K562 (cell line): ENCODE measurements around the gene WFDC13. TPM values are rescaled to one million over a fixed set of nuclear protein-coding genes. Genes with fewer than 3 reads are reported as not detected.

Source experiments
- CBX1 ChIP-seq: sonication (generic); IDR thresholded peaks from 2 replicates; pipeline ENCODE4 v1.6.1; 2016; ENCODE audit warnings: antibody characterized with exemption, low read depth, mild to moderate bottlenecking
- ETV6 ChIP-seq, 3 experiments: fragments of 150-350 bp in 1 of 3; sonication (generic) in 1 of 3; formaldehyde crosslinking in 1 of 3; IDR thresholded peaks; 2 replicates each; pipeline versions ENCODE4 v1.6.1 to v1.8.0; 2014 to 2022; ENCODE audit warnings: borderline replicate concordance in 2 of 3, low read depth in 2 of 3, antibody characterized with exemption in 1 of 3, low read length in 1 of 3, mild to moderate bottlenecking in 1 of 3, missing genetic modification reagents in 1 of 3
- FOXJ2 ChIP-seq: fragments of 200-800 bp; sonication (Bioruptor generic); IDR thresholded peaks from 2 replicates; pipeline ENCODE4 v1.6.1; 2016; ENCODE audit warnings: missing genetic modification characterization, missing compliant biosample characterization
- HDAC3 ChIP-seq: fragments of 450-650 bp; IDR thresholded peaks from 2 replicates; pipeline ENCODE4 v1.6.1; 2018; ENCODE audit warnings: borderline replicate concordance, mild to moderate bottlenecking, moderate library complexity; ENCODE audit not compliant: partially characterized antibody
- HDGF ChIP-seq: fragments of 450-650 bp; IDR thresholded peaks from 2 replicates; pipeline ENCODE4 v1.6.1; 2016
- JUN ChIP-seq, 2 experiments: sonication (generic) in 1 of 2; formaldehyde crosslinking in 1 of 2; IDR thresholded peaks; 2 replicates each; pipeline versions ENCODE4 v1.6.1 to v1.8.0; 2012 to 2022; ENCODE audit warnings: borderline replicate concordance in 2 of 2, mild to moderate bottlenecking in 2 of 2, improper control_type of control experiment in 1 of 2, low read depth in 1 of 2, low read length in 1 of 2, missing genetic modification reagents in 1 of 2
- MBD1 ChIP-seq: fragments of 250-450 bp; sonication (Bioruptor Pico); IDR thresholded peaks from 2 replicates; pipeline ENCODE4 v1.8.0; 2022; ENCODE audit warnings: inconsistent platforms
- NCOA4 ChIP-seq: fragments of 450-650 bp; IDR thresholded peaks from 2 replicates; pipeline ENCODE4 v1.6.1; 2018; ENCODE audit warnings: mild to moderate bottlenecking; ENCODE audit not compliant: partially characterized antibody
- NFE2L1 ChIP-seq: fragments of 450-650 bp; IDR thresholded peaks from 2 replicates; pipeline ENCODE4 v1.6.1; 2016; ENCODE audit warnings: missing genetic modification characterization, low read depth, mild to moderate bottlenecking, missing compliant biosample characterization, moderate library complexity, borderline replicate concordance
- SMAD3 ChIP-seq: fragments of 450-650 bp; formaldehyde crosslinking; conservative IDR thresholded peaks from 2 replicates; pipeline ENCODE4 v1.4.0; 2020; ENCODE audit warnings: mild to moderate bottlenecking
- YBX1 ChIP-seq: fragments of 450-650 bp; IDR thresholded peaks from 2 replicates; pipeline ENCODE4 v1.7.1; 2016; ENCODE audit warnings: mild to moderate bottlenecking
- ZFPM2 ChIP-seq: fragments of 250-450 bp; sonication (Bioruptor Pico); IDR thresholded peaks from 2 replicates; pipeline ENCODE4 v1.5.1; 2022; ENCODE audit warnings: mild to moderate bottlenecking
- ZNF780A ChIP-seq: fragments of 250-450 bp; sonication (Bioruptor Pico); IDR thresholded peaks from 2 replicates; pipeline ENCODE4 v1.5.0; 2021; ENCODE audit warnings: mild to moderate bottlenecking
- polyA plus RNA-seq, 8 experiments: library from polyadenylated mRNA; depleted of rRNA in 4 of 8; stranded (reverse) in 5 of 8; unstranded in 3 of 8; fragments of >200 nt; fragmentation: Nextera tagmentation in 2 of 8; fragmentation: Illumina TruSeq in 1 of 8; extraction: Ambion mirVana in 2 of 8; extraction: Trizol in 1 of 8; gene quantifications; 2 replicates each; pipeline versions ENCODE4 v1.2.1 to v1.2.3, GENCODE V29; 2011 to 2014; ENCODE audit warnings: inconsistent platforms in 1 of 8, missing spikeins in 1 of 8
- total RNA-seq, 7 experiments: library from RNA; depleted of rRNA in 6 of 7; stranded (reverse); fragments of >200 nt in 6 of 7; fragmentation: Illumina TruSeq in 2 of 7; extraction: Trizol in 2 of 7; gene quantifications; 2 replicates each; pipeline versions ENCODE4 v1.2.1 to v1.2.3, GENCODE V29; 2011 to 2021; ENCODE audit warnings: low replicate concordance in 1 of 7
- TF ChIP-seq, protein P1 (sequence below): IDR thresholded peaks from 2 replicates; pipeline ENCODE4 v1.6.1; 2012; ENCODE audit warnings: low read depth, low read length, improper control_type of control experiment, borderline replicate concordance
- TF ChIP-seq, protein P2 (sequence below), 2 experiments: fragments of 450-650 bp; formaldehyde crosslinking in 1 of 2; IDR thresholded peaks; 2 replicates each; pipeline versions ENCODE4 v1.4.0 to v1.6.1; 2014 to 2020; ENCODE audit warnings: mild to moderate bottlenecking in 2 of 2, borderline replicate concordance in 1 of 2, low read depth in 1 of 2

WFDC13 gene
- total and polyA plus RNA-seq, 9 of the 15 experiments (the other 6 are each of a cell fraction or from before 2014, with no cell fraction given) = not detected

- TF ChIP-seq, protein P1, sequence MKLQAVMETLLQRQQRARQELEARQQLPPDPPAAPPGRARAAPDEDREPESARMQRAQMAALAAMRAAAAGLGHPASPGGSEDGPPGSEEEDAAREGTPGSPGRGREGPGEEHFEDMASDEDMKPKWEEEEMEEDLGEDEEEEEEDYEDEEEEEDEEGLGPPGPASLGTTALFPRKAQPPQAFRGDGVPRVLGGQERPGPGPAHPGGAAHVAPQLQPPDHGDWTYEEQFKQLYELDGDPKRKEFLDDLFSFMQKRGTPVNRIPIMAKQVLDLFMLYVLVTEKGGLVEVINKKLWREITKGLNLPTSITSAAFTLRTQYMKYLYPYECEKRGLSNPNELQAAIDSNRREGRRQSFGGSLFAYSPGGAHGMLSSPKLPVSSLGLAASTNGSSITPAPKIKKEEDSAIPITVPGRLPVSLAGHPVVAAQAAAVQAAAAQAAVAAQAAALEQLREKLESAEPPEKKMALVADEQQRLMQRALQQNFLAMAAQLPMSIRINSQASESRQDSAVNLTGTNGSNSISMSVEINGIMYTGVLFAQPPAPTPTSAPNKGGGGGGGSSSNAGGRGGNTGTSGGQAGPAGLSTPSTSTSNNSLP = no peak
- TF ChIP-seq CBX1 (no peak), FOXJ2 (tag) (no peak), JUN (IDR thresholded peaks at IDR 0.05; ENCODE audit: borderline replicate concordance, low read depth, low read length) (no peak), JUN (CRISPR knock-in tag; IDR thresholded peaks at IDR 0.05; ENCODE audit: borderline replicate concordance) (no peak), MBD1 (CRISPR knock-in tag) (no peak), ETV6 (IDR thresholded peaks at IDR 0.05; ENCODE audit: borderline replicate concordance in 1 of 2, low read depth in 2 of 2, low read length in 1 of 2) (no peak), ETV6 (CRISPR knock-in tag; IDR thresholded peaks at IDR 0.05; ENCODE audit: borderline replicate concordance) (no peak), HDAC3 (no peak), ZNF780A (CRISPR knock-in tag) (no peak), YBX1 (no peak), HDGF (no peak), SMAD3 (CRISPR knock-in tag) (no peak), NFE2L1 (tag) (no peak), NCOA4 (no peak), ZFPM2 (CRISPR knock-in tag) (no peak)
- TF ChIP-seq, protein P2, sequence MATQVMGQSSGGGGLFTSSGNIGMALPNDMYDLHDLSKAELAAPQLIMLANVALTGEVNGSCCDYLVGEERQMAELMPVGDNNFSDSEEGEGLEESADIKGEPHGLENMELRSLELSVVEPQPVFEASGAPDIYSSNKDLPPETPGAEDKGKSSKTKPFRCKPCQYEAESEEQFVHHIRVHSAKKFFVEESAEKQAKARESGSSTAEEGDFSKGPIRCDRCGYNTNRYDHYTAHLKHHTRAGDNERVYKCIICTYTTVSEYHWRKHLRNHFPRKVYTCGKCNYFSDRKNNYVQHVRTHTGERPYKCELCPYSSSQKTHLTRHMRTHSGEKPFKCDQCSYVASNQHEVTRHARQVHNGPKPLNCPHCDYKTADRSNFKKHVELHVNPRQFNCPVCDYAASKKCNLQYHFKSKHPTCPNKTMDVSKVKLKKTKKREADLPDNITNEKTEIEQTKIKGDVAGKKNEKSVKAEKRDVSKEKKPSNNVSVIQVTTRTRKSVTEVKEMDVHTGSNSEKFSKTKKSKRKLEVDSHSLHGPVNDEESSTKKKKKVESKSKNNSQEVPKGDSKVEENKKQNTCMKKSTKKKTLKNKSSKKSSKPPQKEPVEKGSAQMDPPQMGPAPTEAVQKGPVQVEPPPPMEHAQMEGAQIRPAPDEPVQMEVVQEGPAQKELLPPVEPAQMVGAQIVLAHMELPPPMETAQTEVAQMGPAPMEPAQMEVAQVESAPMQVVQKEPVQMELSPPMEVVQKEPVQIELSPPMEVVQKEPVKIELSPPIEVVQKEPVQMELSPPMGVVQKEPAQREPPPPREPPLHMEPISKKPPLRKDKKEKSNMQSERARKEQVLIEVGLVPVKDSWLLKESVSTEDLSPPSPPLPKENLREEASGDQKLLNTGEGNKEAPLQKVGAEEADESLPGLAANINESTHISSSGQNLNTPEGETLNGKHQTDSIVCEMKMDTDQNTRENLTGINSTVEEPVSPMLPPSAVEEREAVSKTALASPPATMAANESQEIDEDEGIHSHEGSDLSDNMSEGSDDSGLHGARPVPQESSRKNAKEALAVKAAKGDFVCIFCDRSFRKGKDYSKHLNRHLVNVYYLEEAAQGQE (IDR thresholded peaks at IDR 0.05; ENCODE audit: borderline replicate concordance) = no peak
- TF ChIP-seq, protein P2 (CRISPR knock-in tag; IDR thresholded peaks at IDR 0.05; ENCODE audit: low read depth) = no peak
- TF ChIP-seq, all 486 proteins: peak for 0
These were observed 29.1 kb upstream of the WFDC13 start (continued) for GRCh38 chr20:45672765-45673164.
